ENCODE data around the gene SF3B2. TPM values are rescaled to one million over a fixed set of nuclear protein-coding genes. Genes with fewer than 3 reads are reported as not detected.

The SF3B2 gene
- total and polyA plus RNA-seq, 4 experiments from 2014 or later: 74.4 to 240 (median 183) TPM

DNA sequence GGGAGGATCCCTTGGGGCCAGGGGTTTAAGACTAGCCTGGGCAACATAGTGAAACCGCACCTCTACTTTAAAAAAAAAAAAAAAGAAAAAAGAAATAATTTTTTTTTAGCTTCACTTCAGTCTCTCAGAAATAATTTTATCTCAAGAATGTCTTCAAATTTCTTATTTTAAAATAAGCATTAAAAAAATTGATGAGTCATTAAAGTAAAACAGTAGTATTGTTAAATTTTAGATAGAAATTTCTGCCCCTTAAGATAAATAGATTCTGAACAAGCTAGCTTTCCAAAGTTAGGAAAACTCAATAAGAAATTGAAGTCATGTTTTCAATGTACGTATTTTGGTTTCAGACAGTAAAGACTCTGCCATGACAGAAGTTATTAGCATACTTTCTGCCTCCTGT, 10.2 kb downstream of the SF3B2 start:
- Histone ChIP-seq H3K9me3 (ENCODE audit: control insufficient read depth in 1 of 2, low read length in 2 of 2) (no peaks in the 10 kb centered on the region), H3K27ac (ENCODE audit: low read depth, low read length) (no peak overlapping the region), H3K4me1 (ENCODE audit: insufficient read depth, low read length) (peaks cover 6% of the 10 kb centered on the region), H3K27me3 (ENCODE audit: insufficient read depth, low read length) (no peaks in the 10 kb centered on the region), H3K4me3 (ENCODE audit: low read length in 2 of 2) (no peak overlapping the region), H3K36me3 (ENCODE audit: insufficient read depth, low read length) (peaks cover 86% of the 10 kb centered on the region)
- H3K27me3 Mint-ChIP-seq: no peaks in the 10 kb centered on the region
- POLR2A ChIA-PET (ENCODE audit: partially characterized antibody): interaction anchor here (1.5 to 3.2 kb wide), 2 partner anchors 10 to 19 kb away, joined by 4 to 16 read pairs; partner anchors contain the start of gene SF3B2
- H3K27ac Mint-ChIP-seq: peak overlapping the region in 3 of 7 donors; percentile 27 to 63 (median 40)
- H3K9me3 Mint-ChIP-seq: peaks cover 0 to 5% (median 0%) of the 10 kb centered on the region in 8 donors
- DNase-seq: no peak
- intact Hi-C loops (cut with micrococcal nuclease): no loop called here
- CTCF ChIA-PET (ENCODE audit: partially characterized antibody): interaction anchor here (1.7 to 14.8 kb wide), 5 partner anchors 9 to 72 kb away, joined by 4 to 231 read pairs (median 146); partner anchors contain the start of gene SF3B2
- peaks cover 81 to 87% of the 10 kb centered on the region in 2 donors for H3K36me3 Mint-ChIP-seq
- H3K4me3 Mint-ChIP-seq: no peak overlapping the region
- H3K4me1 Mint-ChIP-seq: peaks cover 11 to 30% (median 22%) of the 10 kb centered on the region in 4 donors

DNA sequence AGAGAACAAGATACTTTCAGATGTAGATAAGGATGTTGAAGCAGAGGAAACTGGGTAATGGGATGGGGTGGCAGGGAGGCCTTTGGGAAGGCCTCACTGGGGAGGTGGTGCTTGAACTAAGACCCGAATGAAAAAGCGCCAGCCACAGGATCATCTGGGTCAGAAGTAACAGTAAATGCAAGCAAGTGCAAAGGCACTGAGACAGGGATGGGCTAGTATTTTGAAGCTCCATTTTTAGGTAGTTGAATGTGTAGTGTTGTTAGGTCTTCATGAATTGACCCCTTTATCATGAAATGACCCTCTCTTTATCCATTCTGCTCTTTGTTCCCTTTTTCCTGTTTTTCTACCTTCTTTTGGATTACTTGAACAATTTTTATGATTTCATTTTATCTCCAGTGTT, 11.7 kb downstream of the SF3B2 start:
- POLR2A ChIA-PET (ENCODE audit: partially characterized antibody): interaction anchor here (1.5 to 3.2 kb wide), 2 partner anchors 11 to 17 kb away, joined by 4 to 16 read pairs; partner anchors contain the start of gene SF3B2
- peaks cover 76 to 91% of the 10 kb centered on the region in 2 donors for H3K36me3 Mint-ChIP-seq

GRCh38 chr11:66064571-66064970, 12.4 kb downstream of the SF3B2 start:
- peaks cover 22 to 48% (median 36%) of the 10 kb centered on the region in 4 donors for H3K4me1 Mint-ChIP-seq
- H3K36me3 ChIP-seq (ENCODE audit: insufficient read depth, low read length): peaks cover 85% of the 10 kb centered on the region
- H3K36me3 Mint-ChIP-seq: peaks cover 72 to 93% of the 10 kb centered on the region in 2 donors
- no peak overlapping the region for H3K4me3 ChIP-seq (ENCODE audit: low read length in 2 of 2)
- peak overlapping the region in 1 of 8 donors; percentile 9 for H3K4me3 Mint-ChIP-seq
- peaks cover 0 to 5% (median 0%) of the 10 kb centered on the region in 8 donors for H3K9me3 Mint-ChIP-seq
- no peaks in the 10 kb centered on the region for H3K27me3 ChIP-seq (ENCODE audit: insufficient read depth, low read length)
- H3K27ac ChIP-seq (ENCODE audit: low read depth, low read length): no peak overlapping the region
- no peaks in the 10 kb centered on the region for H3K27me3 Mint-ChIP-seq
- intact Hi-C loops (cut with micrococcal nuclease): no loop called here
- POLR2A ChIA-PET (ENCODE audit: partially characterized antibody): interaction anchor here (1.3 to 3.2 kb wide), 2 partner anchors 12 to 71 kb away, joined by 3 to 16 read pairs; partner anchors contain the start of gene SF3B2
- peak overlapping the region in 1 of 7 donors; percentile 40 for H3K27ac Mint-ChIP-seq
- DNase-seq: no peak
- CTCF ChIA-PET (ENCODE audit: partially characterized antibody): interaction anchor here (8.0 to 14.8 kb wide), 4 partner anchors 11 to 70 kb away, joined by 104 to 231 read pairs (median 162); partner anchors contain the start of gene SF3B2
- no peaks in the 10 kb centered on the region for H3K9me3 ChIP-seq (ENCODE audit: control insufficient read depth in 1 of 2, low read length in 2 of 2)
- peaks cover 24% of the 10 kb centered on the region for H3K4me1 ChIP-seq (ENCODE audit: insufficient read depth, low read length)

More for the DNA sequence above, 11.7 kb downstream of the SF3B2 start:
- no peaks in the 10 kb centered on the region for H3K9me3 ChIP-seq (ENCODE audit: control insufficient read depth in 1 of 2, low read length in 2 of 2)
- no peaks in the 10 kb centered on the region for H3K27me3 Mint-ChIP-seq
- CTCF ChIA-PET (ENCODE audit: partially characterized antibody): interaction anchor here (8.0 to 14.8 kb wide), 4 partner anchors 10 to 70 kb away, joined by 104 to 231 read pairs (median 162); partner anchors contain the start of gene SF3B2
- intact Hi-C loops (cut with micrococcal nuclease): no loop called here
- H3K4me3 ChIP-seq (ENCODE audit: low read length in 2 of 2): no peak overlapping the region
- peaks cover 17 to 43% (median 31%) of the 10 kb centered on the region in 4 donors for H3K4me1 Mint-ChIP-seq
- peaks cover 0 to 5% (median 0%) of the 10 kb centered on the region in 8 donors for H3K9me3 Mint-ChIP-seq
- H3K27ac ChIP-seq (ENCODE audit: low read depth, low read length): no peak overlapping the region
- no peak for DNase-seq
- H3K27me3 ChIP-seq (ENCODE audit: insufficient read depth, low read length): no peaks in the 10 kb centered on the region
- H3K36me3 ChIP-seq (ENCODE audit: insufficient read depth, low read length): peaks cover 88% of the 10 kb centered on the region
- no peak overlapping the region for H3K4me3 Mint-ChIP-seq
- H3K4me1 ChIP-seq (ENCODE audit: insufficient read depth, low read length): peaks cover 17% of the 10 kb centered on the region
- peak overlapping the region in 6 of 7 donors; percentile 40 to 79 (median 62) for H3K27ac Mint-ChIP-seq

DNA sequence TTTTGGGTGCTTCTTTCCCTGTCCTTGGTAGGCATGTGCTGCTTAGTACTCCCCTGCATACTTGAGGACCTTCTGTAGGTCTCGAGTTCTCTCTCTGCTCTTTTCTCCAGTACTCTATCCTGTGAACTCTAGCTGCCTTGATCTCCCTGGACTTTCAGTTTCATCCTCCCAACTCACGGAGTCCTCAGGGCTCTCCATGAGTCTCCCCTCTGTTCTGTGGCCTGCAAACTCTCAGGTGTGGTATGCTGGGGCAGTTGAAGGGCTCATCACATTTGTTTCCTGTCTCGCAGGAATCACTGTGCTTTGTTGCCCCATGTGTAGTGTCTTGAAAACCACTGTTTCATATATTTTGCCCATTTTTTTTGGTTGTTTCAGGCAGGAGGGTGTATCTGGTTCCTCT, 14.6 kb downstream of the SF3B2 start:
- POLR2A ChIA-PET (ENCODE audit: partially characterized antibody): interaction anchor here (1.1 to 8.3 kb wide), 2 partner anchors 14 to 222 kb away, joined by 3 to 214 read pairs; partner anchors contain the start of gene YIF1A
- H3K27me3 Mint-ChIP-seq: no peaks in the 10 kb centered on the region
- peak overlapping the region in 1 of 8 donors; percentile 7 for H3K4me3 Mint-ChIP-seq
- intact Hi-C loops (cut with micrococcal nuclease): no loop called here
- DNase-seq: no peak
- Histone ChIP-seq H3K27ac (ENCODE audit: low read depth, low read length) (no peak overlapping the region), H3K27me3 (ENCODE audit: insufficient read depth, low read length) (no peaks in the 10 kb centered on the region), H3K4me3 (ENCODE audit: low read length in 2 of 2) (no peak overlapping the region), H3K4me1 (ENCODE audit: insufficient read depth, low read length) (peaks cover 32% of the 10 kb centered on the region), H3K36me3 (ENCODE audit: insufficient read depth, low read length) (peaks cover 63% of the 10 kb centered on the region), H3K9me3 (ENCODE audit: control insufficient read depth in 1 of 2, low read length in 2 of 2) (no peaks in the 10 kb centered on the region)
- CTCF ChIA-PET (ENCODE audit: partially characterized antibody): interaction anchor here (0.8 to 14.8 kb wide), 8 partner anchors 13 to 133 kb away, joined by 3 to 231 read pairs (median 55); partner anchors contain the start of gene SF3B2
- H3K9me3 Mint-ChIP-seq: peaks cover 0 to 5% (median 0%) of the 10 kb centered on the region in 8 donors
- H3K4me1 Mint-ChIP-seq: peaks cover 26 to 53% (median 44%) of the 10 kb centered on the region in 4 donors
- peaks cover 52 to 78% of the 10 kb centered on the region in 2 donors for H3K36me3 Mint-ChIP-seq
- peak overlapping the region; percentile 3 to 93 (median 85) for H3K27ac Mint-ChIP-seq

DNA sequence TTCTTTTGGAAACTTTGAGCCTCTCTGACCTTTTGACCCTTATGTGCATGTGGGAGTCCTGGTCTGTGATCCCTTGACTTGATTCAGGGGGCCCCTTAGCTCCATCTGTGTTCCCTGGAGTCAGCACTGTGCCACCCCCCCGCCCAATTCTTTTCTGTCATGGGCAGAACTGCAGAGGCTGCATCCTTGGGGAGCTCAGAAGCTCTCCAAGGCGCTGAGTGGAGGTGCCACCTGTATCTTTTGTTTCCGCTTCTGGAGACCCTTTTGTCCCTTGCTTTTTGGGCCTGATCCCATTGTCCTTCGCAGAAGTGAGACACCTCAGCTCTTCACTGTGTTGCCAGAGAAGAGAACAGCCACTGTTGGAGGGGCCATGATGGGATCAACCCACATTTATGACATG, 15.5 kb downstream of the SF3B2 start:
- H3K36me3 ChIP-seq (ENCODE audit: insufficient read depth, low read length): peaks cover 60% of the 10 kb centered on the region
- POLR2A ChIA-PET (ENCODE audit: partially characterized antibody): interaction anchor here (1.1 to 8.3 kb wide), 11 partner anchors 13 to 221 kb away, joined by 3 to 214 read pairs (median 5); partner anchors contain the start of genes CCDC85B, GAL3ST3, SF3B2 and YIF1A
- intact Hi-C loops (cut with micrococcal nuclease): loop anchor here (1.0 to 2.0 kb wide), 2 partner anchors 59 to 67 kb away; no protein-coding TSS in a partner anchor
- CTCF ChIA-PET (ENCODE audit: partially characterized antibody): interaction anchor here (0.8 to 14.8 kb wide), 24 partner anchors 9 to 314 kb away, joined by 3 to 231 read pairs (median 6); partner anchors contain the start of genes FIBP, SF3B2 and SNX32
- Mint-ChIP-seq H3K27me3 (no peaks in the 10 kb centered on the region), H3K9me3 (peaks cover 0 to 5% (median 0%) of the 10 kb centered on the region in 8 donors), H3K4me1 (peaks cover 34 to 61% (median 50%) of the 10 kb centered on the region in 4 donors), H3K36me3 (peaks cover 53 to 79% of the 10 kb centered on the region in 2 donors), H3K4me3 (no peak overlapping the region), H3K27ac (peak overlapping the region in 5 of 7 donors; percentile 22 to 99 (median 93))
- no peak overlapping the region for H3K4me3 ChIP-seq (ENCODE audit: low read length in 2 of 2)
- no peak for DNase-seq
- H3K9me3 ChIP-seq (ENCODE audit: control insufficient read depth in 1 of 2, low read length in 2 of 2): no peaks in the 10 kb centered on the region
- H3K4me1 ChIP-seq (ENCODE audit: insufficient read depth, low read length): peaks cover 41% of the 10 kb centered on the region
- H3K27ac ChIP-seq (ENCODE audit: low read depth, low read length): peak overlapping the region; percentile 77
- H3K27me3 ChIP-seq (ENCODE audit: insufficient read depth, low read length): no peaks in the 10 kb centered on the region

GRCh38 chr11:66068154-66068821, 16.1 kb downstream of the SF3B2 start:
- Mint-ChIP-seq H3K27me3 (no peaks in the 10 kb centered on the region), H3K27ac (peak overlapping the region; percentile 92 to 99 (median 93)), H3K36me3 (peaks cover 46 to 78% of the 10 kb centered on the region in 2 donors), H3K4me3 (peak overlapping the region; percentile 52 to 96 (median 76)), H3K9me3 (peaks cover 0 to 5% (median 0%) of the 10 kb centered on the region in 8 donors), H3K4me1 (peaks cover 39 to 67% (median 51%) of the 10 kb centered on the region in 4 donors)
- peaks cover 48% of the 10 kb centered on the region for H3K4me1 ChIP-seq (ENCODE audit: insufficient read depth, low read length)
- peak overlapping the region; percentile 77 for H3K27ac ChIP-seq (ENCODE audit: low read depth, low read length)
- ChIA-PET POLR2A (ENCODE audit: partially characterized antibody) (interaction anchor here (0.6 to 8.3 kb wide), 18 partner anchors 9 to 220 kb away, joined by 3 to 214 read pairs (median 5); partner anchors contain the start of genes CCDC85B, CFL1, GAL3ST3 and SF3B2), CTCF (ENCODE audit: partially characterized antibody) (interaction anchor here (0.6 to 14.8 kb wide), 31 partner anchors 9 to 314 kb away, joined by 3 to 231 read pairs (median 4); partner anchors contain the start of genes FIBP, GAL3ST3, MUS81 and SF3B2)
- DNase-seq: peak; percentile 71 to 76 (median 72)
- no peaks in the 10 kb centered on the region for H3K9me3 ChIP-seq (ENCODE audit: control insufficient read depth in 1 of 2, low read length in 2 of 2)
- no peak overlapping the region for H3K4me3 ChIP-seq (ENCODE audit: low read length in 2 of 2)
- intact Hi-C loops (cut with micrococcal nuclease): loop anchor here (1.0 to 2.0 kb wide), 2 partner anchors 59 to 66 kb away; no protein-coding TSS in a partner anchor
- H3K36me3 ChIP-seq (ENCODE audit: insufficient read depth, low read length): peaks cover 53% of the 10 kb centered on the region
- no peaks in the 10 kb centered on the region for H3K27me3 ChIP-seq (ENCODE audit: insufficient read depth, low read length)

All from CD4-positive, alpha-beta memory T cell (primary cell).